ENCODE results near the gene OR2AG1.

OR2AG1 gene

GRCh38 chr11:6799402-6799801 is 16.6 kb downstream of the OR2AG1 start, which contains the start of gene OR6A2:
Gene OR6A2 (minus strand): TSS chr11:6799689. CDS start chr11:6795708, 3,981 bp downstream.
- no peak for TF ChIP-seq CTCF (IDR thresholded peaks at IDR 0.05)

GRCh38 chr11:6812390-6813005 is 29.7 kb downstream of the OR2AG1 start:
- TF ChIP-seq CTCF (IDR thresholded peaks at IDR 0.05), result peak; percentile 90

- no peak for TF ChIP-seq CTCF (IDR thresholded peaks at IDR 0.05)
Measured at GRCh38 chr11:6813656-6814055, 30.8 kb downstream of the OR2AG1 start.

GRCh38 chr11:6817694-6818093 is 34.9 kb downstream of the OR2AG1 start:
- no peak for TF ChIP-seq CTCF (IDR thresholded peaks at IDR 0.05)

GRCh38 chr11:6818967-6819366 is 36.1 kb downstream of the OR2AG1 start:
- TF ChIP-seq CTCF (IDR thresholded peaks at IDR 0.05), result no peak

- no peak for TF ChIP-seq CTCF (IDR thresholded peaks at IDR 0.05)
Measured at GRCh38 chr11:6824136-6824823, 41.5 kb downstream of the OR2AG1 start.

GRCh38 chr11:6825231-6825744 is 42.5 kb downstream of the OR2AG1 start:
- TF ChIP-seq CTCF (IDR thresholded peaks at IDR 0.05), result no peak
